ENCODE data around the gene SPATA31A5. TPM values are rescaled to one million over a fixed set of nuclear protein-coding genes. Genes with fewer than 3 reads are reported as not detected.
"Not testable (repeated sequence)": the region's sequence is repeated elsewhere in the genome, so short reads cannot be mapped to it uniquely, and the experiment has no call there.

The SPATA31A5 gene
- total RNA-seq: not detected in 2 replicates

- not testable (repeated sequence) for DNase-seq (ENCODE audit: extremely low read depth, low read depth, low spot score)
Observed at GRCh38 chr9:60914107-60914506, at the start of gene SPATA31A5. TSS of gene SPATA31A5 (plus strand) at chr9:60914407. CDS start at chr9:60914436, 29 bp downstream.

- DNase-seq (ENCODE audit: extremely low read depth, low read depth, low spot score): not testable (repeated sequence)
Observed at GRCh38 chr9:60962990-60963350, 48.8 kb downstream of the SPATA31A5 start.

GRCh38 chr9:60966382-60966781, 52.2 kb downstream of the SPATA31A5 start:
- DNase-seq (ENCODE audit: extremely low read depth, low read depth, low spot score): not testable (repeated sequence)

Data from glomerular endothelial cell (primary cell).